Parathyroid adenoma (tissue), 2 donors: ENCODE results near the gene ZNF600.
"Not testable (repeated sequence)": the region's sequence is repeated elsewhere in the genome, so short reads cannot be mapped to it uniquely, and the experiment has no call there.

ENCODE experiments used
- H2AFZ ChIP-seq: fragments of 300-600 bp; sonication (generic); one replicate; pipeline ENCODE4 v1.7.0; 2017; ENCODE audit warnings: antibody characterized with exemption, mild to moderate bottlenecking
- H3K27ac ChIP-seq: fragments of 300-600 bp; sonication (generic); one replicate; pipeline ENCODE4 v1.7.0; 2017
- H3K27me3 ChIP-seq: fragments of 300-600 bp; sonication (generic); one replicate; pipeline ENCODE4 v1.7.0; 2017; ENCODE audit warnings: low read length; ENCODE audit not compliant: control insufficient read depth, insufficient read depth
- H3K36me3 ChIP-seq: fragments of 300-600 bp; sonication (generic); one replicate; pipeline ENCODE4 v1.7.0; 2017; ENCODE audit warnings: low read length; ENCODE audit not compliant: control insufficient read depth, insufficient read depth
- H3K4me1 ChIP-seq: fragments of 300-600 bp; sonication (generic); one replicate; pipeline ENCODE4 v1.7.0; 2017; ENCODE audit warnings: control low read depth
- H3K4me2 ChIP-seq: fragments of 300-600 bp; sonication (generic); one replicate; pipeline ENCODE4 v1.7.0; 2017; ENCODE audit warnings: low read length
- H3K4me3 ChIP-seq: fragments of 300-600 bp; sonication (generic); one replicate; pipeline ENCODE4 v1.7.0; 2017; ENCODE audit warnings: low read depth, low read length
- H3K79me2 ChIP-seq: fragments of 300-600 bp; sonication (generic); one replicate; pipeline ENCODE4 v1.7.0; 2017; ENCODE audit warnings: control low read depth
- H3K9ac ChIP-seq: fragments of 300-600 bp; sonication (generic); one replicate; pipeline ENCODE4 v1.7.0; 2017; ENCODE audit warnings: mild to moderate bottlenecking
- H3K9me3 ChIP-seq: fragments of 300-600 bp; sonication (generic); one replicate; pipeline ENCODE4 v1.7.0; 2017; ENCODE audit warnings: low read length; ENCODE audit not compliant: control insufficient read depth
- TF ChIP-seq, protein P1 (sequence below): fragments of 300-600 bp; sonication (generic); IDR thresholded peaks from one replicate; pipeline ENCODE4 v1.7.0; 2017; ENCODE audit warnings: antibody characterized with exemption, mild to moderate bottlenecking
- donor health status: primary hyperparathyroidism.

Gene ZNF600

DNA sequence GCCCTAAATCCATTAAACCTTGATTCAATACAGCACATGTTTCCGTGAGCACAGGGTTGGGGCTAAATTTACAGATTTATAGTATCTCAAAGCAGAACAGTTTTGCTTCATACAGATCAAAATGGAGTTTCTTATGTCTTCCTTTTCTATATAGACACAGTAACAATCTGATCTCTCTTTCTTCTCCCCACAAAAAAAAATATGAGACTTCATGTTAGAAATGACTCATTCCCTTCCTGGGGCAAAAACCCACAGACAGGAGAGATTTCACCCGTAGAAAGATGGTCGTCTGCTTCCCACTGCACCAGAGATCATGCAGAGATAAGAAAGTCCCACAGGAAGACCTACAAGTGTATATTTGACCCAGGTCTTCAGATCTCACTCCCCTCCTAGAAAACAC, 44.1 kb downstream of the ZNF600 start:
- TF ChIP-seq, protein P1, sequence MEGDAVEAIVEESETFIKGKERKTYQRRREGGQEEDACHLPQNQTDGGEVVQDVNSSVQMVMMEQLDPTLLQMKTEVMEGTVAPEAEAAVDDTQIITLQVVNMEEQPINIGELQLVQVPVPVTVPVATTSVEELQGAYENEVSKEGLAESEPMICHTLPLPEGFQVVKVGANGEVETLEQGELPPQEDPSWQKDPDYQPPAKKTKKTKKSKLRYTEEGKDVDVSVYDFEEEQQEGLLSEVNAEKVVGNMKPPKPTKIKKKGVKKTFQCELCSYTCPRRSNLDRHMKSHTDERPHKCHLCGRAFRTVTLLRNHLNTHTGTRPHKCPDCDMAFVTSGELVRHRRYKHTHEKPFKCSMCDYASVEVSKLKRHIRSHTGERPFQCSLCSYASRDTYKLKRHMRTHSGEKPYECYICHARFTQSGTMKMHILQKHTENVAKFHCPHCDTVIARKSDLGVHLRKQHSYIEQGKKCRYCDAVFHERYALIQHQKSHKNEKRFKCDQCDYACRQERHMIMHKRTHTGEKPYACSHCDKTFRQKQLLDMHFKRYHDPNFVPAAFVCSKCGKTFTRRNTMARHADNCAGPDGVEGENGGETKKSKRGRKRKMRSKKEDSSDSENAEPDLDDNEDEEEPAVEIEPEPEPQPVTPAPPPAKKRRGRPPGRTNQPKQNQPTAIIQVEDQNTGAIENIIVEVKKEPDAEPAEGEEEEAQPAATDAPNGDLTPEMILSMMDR, result no peak
- no peaks in the 10 kb centered on the region for H3K27me3 ChIP-seq
- no peaks in the 10 kb centered on the region for H3K9me3 ChIP-seq
- H3K9ac ChIP-seq, result no peak overlapping the region
- H3K4me1 ChIP-seq, result no peaks in the 10 kb centered on the region
- H3K79me2 ChIP-seq, result no peaks in the 10 kb centered on the region
- no peaks in the 10 kb centered on the region for H3K36me3 ChIP-seq
- H2AFZ ChIP-seq, result no peak overlapping the region
- no peak overlapping the region for H3K4me3 ChIP-seq
- H3K27ac ChIP-seq, result no peak overlapping the region
- H3K4me2 ChIP-seq, result no peak overlapping the region

DNA sequence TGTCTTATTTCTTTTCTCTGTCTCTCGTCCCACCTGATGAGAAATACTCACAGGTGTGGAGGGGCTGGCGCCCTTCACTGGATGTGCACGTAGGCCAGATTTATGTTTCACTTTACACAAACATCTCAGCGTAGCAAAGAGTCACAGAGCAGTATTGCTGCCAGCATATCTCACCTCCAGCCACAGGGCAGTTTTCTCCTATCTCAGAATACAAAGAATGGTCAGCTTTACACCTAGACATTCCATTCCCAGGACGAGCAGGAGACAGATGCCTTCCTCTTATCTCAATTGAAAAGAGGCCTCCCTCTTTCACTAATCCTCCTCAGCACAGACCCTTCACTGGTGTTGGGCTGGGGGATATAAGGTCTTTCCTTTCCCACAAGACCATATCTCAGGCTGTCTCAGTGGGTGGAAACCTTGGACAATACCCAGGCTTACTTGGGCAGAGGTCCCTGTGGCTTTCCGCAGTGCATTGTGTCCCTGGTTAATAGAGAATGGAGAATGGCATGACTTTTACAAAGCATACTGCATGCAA, 44.6 kb downstream of the ZNF600 start:
- H3K79me2 ChIP-seq, result no peaks in the 10 kb centered on the region
- TF ChIP-seq, protein P1, result no peak
- no peak overlapping the region for H3K4me2 ChIP-seq
- H3K27me3 ChIP-seq, result no peaks in the 10 kb centered on the region
- no peaks in the 10 kb centered on the region for H3K9me3 ChIP-seq
- no peak overlapping the region for H3K27ac ChIP-seq
- no peaks in the 10 kb centered on the region for H3K36me3 ChIP-seq
- H3K4me3 ChIP-seq, result no peak overlapping the region
- H2AFZ ChIP-seq, result no peak overlapping the region
- H3K9ac ChIP-seq, result no peak overlapping the region
- H3K4me1 ChIP-seq, result no peaks in the 10 kb centered on the region

DNA sequence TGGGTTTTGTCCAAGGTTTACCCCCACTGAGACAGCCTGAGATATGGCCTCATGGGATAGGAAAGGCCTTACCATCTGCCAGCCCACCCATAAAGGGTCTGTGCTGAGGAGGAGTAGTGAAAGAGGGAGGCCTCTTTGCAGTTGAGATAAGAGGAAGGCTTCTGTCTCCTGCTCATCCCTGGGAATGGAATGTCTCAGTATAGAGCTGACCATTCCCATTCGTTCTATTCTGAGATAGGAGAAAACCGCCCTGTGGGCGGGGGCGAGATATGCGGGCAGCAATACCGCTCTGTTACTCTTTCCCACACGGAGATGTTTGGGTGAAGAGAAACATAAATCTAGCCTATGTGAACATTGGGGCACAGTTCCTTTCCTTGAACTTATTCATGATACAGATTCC, 45.2 kb downstream of the ZNF600 start:
- H3K27ac ChIP-seq, H3K27me3 ChIP-seq, H3K4me2 ChIP-seq, H3K79me2 ChIP-seq, H3K4me1 ChIP-seq, H3K4me3 ChIP-seq, H2AFZ ChIP-seq, H3K9me3 ChIP-seq, H3K9ac ChIP-seq, H3K36me3 ChIP-seq: not testable (repeated sequence)

DNA sequence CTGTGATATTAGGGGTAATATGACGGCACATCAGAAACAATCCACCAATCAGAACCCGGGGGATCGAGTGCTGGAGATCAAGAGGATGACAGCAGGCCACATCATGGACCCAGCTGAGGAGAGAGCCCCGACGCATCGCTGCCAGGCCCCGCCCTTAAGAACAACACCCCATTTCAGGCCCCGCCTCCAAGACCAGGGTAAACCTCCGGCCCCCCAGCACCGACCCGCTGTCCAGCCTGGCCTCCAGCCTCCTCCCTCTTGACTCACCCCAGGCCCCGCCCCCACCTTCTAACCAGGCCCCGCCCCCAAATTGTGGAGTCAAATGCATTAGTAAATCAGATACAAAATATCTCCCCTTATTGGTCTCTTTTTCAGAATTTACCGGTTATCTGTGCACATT, 47.0 kb downstream of the ZNF600 start:
- H3K4me1 ChIP-seq, result no peaks in the 10 kb centered on the region
- TF ChIP-seq, protein P1, result no peak
- H2AFZ ChIP-seq, result no peak overlapping the region
- H3K9me3 ChIP-seq, result no peaks in the 10 kb centered on the region
- H3K79me2 ChIP-seq, result no peaks in the 10 kb centered on the region
- H3K9ac ChIP-seq, result no peak overlapping the region
- no peak overlapping the region for H3K4me3 ChIP-seq
- H3K4me2 ChIP-seq, result no peak overlapping the region
- H3K36me3 ChIP-seq, result no peaks in the 10 kb centered on the region
- H3K27ac ChIP-seq, result no peak overlapping the region
- no peaks in the 10 kb centered on the region for H3K27me3 ChIP-seq

DNA sequence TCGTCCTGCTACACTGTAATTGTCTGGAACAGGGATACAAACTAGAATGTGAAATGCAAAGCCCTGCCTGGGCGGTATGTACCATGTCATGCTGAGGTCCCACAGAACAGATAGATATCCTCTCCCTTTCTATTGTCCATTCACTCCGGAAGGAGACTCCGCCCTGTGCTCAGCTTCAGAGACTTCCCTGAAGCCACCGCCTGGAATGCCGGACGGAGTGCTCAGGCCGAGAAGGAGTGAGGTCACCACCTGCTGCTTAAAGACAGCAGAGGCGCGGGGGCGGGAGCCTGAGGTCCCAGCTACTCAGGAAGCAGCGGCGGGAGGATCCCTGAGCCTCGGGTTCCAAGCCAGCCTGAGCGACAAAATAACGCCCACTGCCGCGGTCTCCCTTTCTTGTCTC, 50.9 kb downstream of the ZNF600 start:
- Histone ChIP-seq H3K27me3 (no peaks in the 10 kb centered on the region), H3K36me3 (no peaks in the 10 kb centered on the region), H3K79me2 (no peaks in the 10 kb centered on the region), H3K9ac (no peak overlapping the region), H3K4me3 (peak overlapping the region; percentile 85), H3K4me1 (no peaks in the 10 kb centered on the region), H3K9me3 (no peaks in the 10 kb centered on the region), H3K27ac (peak overlapping the region; percentile 82), H3K4me2 (no peak overlapping the region), H2AFZ (peak overlapping the region; percentile 80)
- TF ChIP-seq, protein P1, result no peak
